Gastrocnemius medialis (tissue), 4 donors: ENCODE measurements around the gene ZPR1. TPM values are rescaled to one million over a fixed set of nuclear protein-coding genes. Genes with fewer than 3 reads are reported as not detected.
A peak's percentile ranks its signal among the peaks of the same experiment; 100 is the strongest.

Experiments
- ATAC-seq, 2 donors: fragments of 150-250 bp; one replicate each; pipeline ENCODE4 v1.9.1; 2016
- DNase-seq, 2 donors: peaks; one replicate each; pipeline ENCODE4 v3.0.0-alpha.2; 2019
- H3K27ac ChIP-seq, 4 donors: fragments of 200-600 bp; sonication (generic); 1 replicate in 1 of 4; 2 replicates in 3 of 4; pipeline ENCODE4 v1.5.1; 2016 to 2018; ENCODE audit warnings: mild to moderate bottlenecking in 2 of 4, moderate library complexity in 1 of 4
- H3K27me3 ChIP-seq, 3 donors: fragments of 200-600 bp; sonication (generic) in 2 of 3; 1 replicate in 1 of 3; 2 replicates in 2 of 3; pipeline versions ENCODE4 v1.5.1 to v1.6.0; 2016 to 2019; ENCODE audit warnings: mild to moderate bottlenecking in 1 of 3, moderate library complexity in 1 of 3
- H3K36me3 ChIP-seq, 2 donors: fragments of 200-600 bp; sonication (generic) in 1 of 2; one replicate each; pipeline ENCODE4 v1.5.1; 2017 to 2018
- H3K4me1 ChIP-seq, 2 donors: fragments of 200-600 bp; sonication (generic) in 1 of 2; one replicate each; pipeline ENCODE4 v1.5.1; 2016 to 2017; ENCODE audit warnings: mild to moderate bottlenecking in 2 of 2
- H3K4me3 ChIP-seq, 4 donors: fragments of 200-600 bp; sonication (generic) in 3 of 4; 1 replicate in 1 of 4; 2 replicates in 3 of 4; pipeline ENCODE4 v1.5.1; 2016 to 2019; ENCODE audit warnings: mild to moderate bottlenecking in 2 of 4
- H3K9me3 ChIP-seq, 3 donors: fragments of 200-600 bp; sonication (generic) in 2 of 3; 1 replicate in 1 of 3; 2 replicates in 2 of 3; pipeline ENCODE4 v1.5.1; 2016 to 2019
- CTCF ChIP-seq, 5 experiments: fragments of 450-650 bp in 3 of 5; fragments of 200-600 bp in 2 of 5; sonication (generic) in 2 of 5; IDR thresholded peaks in 4 of 5; conservative IDR thresholded peaks in 1 of 5; 1 replicate in 4 of 5; 2 replicates in 1 of 5; pipeline ENCODE4 v1.5.1; 2016 to 2019; ENCODE audit warnings: antibody characterized with exemption in 5 of 5, mild to moderate bottlenecking in 3 of 5, moderate library complexity in 3 of 5
- POLR2A ChIP-seq, 2 donors: fragments of 450-650 bp; IDR thresholded peaks; one replicate each; pipeline ENCODE4 v1.6.1; 2017; ENCODE audit warnings: antibody characterized with exemption in 2 of 2, mild to moderate bottlenecking in 2 of 2, moderate library complexity in 2 of 2
- in situ Hi-C, 4 donors: fragments of 200-750 bp; cut with MboI; loops; one replicate each; pipeline versions ENCODE4 v1.15.0 to v1.8.0; 2017; ENCODE audit warnings: low sequenced_read_pairs in 4 of 4
- intact Hi-C: fragments of 100-400 bp; cut with DNase I; formaldehyde crosslinking; loops from one replicate; pipeline ENCODE4 v1.15.1; 2023; ENCODE audit warnings: low total_unique reads
- total RNA-seq, 4 donors: library from RNA; depleted of rRNA; stranded (reverse); fragments of >200 nt; gene quantifications; one replicate each; pipeline versions ENCODE4 v1.1.0 to v1.2.3, GENCODE V29; 2016

ZPR1 gene
- total RNA-seq, 4 donors from 2014 or later, result 43.3 to 82.5 (median 56.9) TPM

DNA sequence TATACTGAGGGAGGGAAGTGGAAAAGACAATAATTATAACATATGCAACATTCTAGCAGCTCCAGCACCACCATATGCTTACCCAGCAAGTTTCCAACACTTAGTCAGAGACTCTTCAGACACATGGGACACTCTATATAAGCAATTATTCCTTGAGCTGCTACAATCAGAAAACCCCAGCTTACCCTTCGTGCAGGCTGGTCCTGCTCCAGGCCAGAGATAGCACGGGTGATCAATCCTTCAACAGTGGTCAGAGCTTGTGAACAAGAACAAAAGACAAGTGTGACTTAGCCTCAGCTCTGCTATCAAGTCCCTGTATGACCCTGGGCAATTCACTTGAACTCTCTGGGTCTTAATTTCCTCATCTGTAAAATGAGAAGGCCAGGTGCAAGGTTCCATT is 1.5 kb downstream of the ZPR1 start:
- in situ Hi-C loops, result loop anchor here in 2 of 4 donors (10.0 kb wide), 2 partner anchors 318 to 438 kb away; no protein-coding TSS in a partner anchor
- H3K4me3 ChIP-seq, result no peak overlapping the region
- intact Hi-C loops, result loop anchor here (2.0 to 5.0 kb wide), 2 partner anchors 14 to 541 kb away; partner anchors contain the start of genes BUD13 and CEP164
- TF ChIP-seq POLR2A (IDR thresholded peaks at IDR 0.05) (no peak), CTCF (IDR thresholded peaks at IDR 0.05 in 4 of 5, conservative IDR thresholded peaks at IDR 0.05 in 1 of 5) (no peak)
- H3K27me3 ChIP-seq, result no peaks in the 10 kb centered on the region
- H3K4me1 ChIP-seq, result peaks cover 13 to 15% of the 10 kb centered on the region in 2 donors
- H3K27ac ChIP-seq, result no peak overlapping the region
- no peaks in the 10 kb centered on the region for H3K9me3 ChIP-seq
- ATAC-seq (no peak), DNase-seq (no peak)
- peaks cover 5 to 56% of the 10 kb centered on the region in 2 donors for H3K36me3 ChIP-seq

GRCh38 chr11:116782728-116783127 is 5.1 kb downstream of the ZPR1 start:
- Histone ChIP-seq H3K27me3 (no peaks in the 10 kb centered on the region), H3K9me3 (no peaks in the 10 kb centered on the region), H3K27ac (no peak overlapping the region), H3K4me1 (peaks cover 9 to 11% of the 10 kb centered on the region in 2 donors), H3K4me3 (no peak overlapping the region), H3K36me3 (peaks cover 8 to 90% of the 10 kb centered on the region in 2 donors)
- TF ChIP-seq CTCF (IDR thresholded peaks at IDR 0.05 in 4 of 5, conservative IDR thresholded peaks at IDR 0.05 in 1 of 5) (no peak), POLR2A (IDR thresholded peaks at IDR 0.05) (no peak)
- intact Hi-C loops, result no loop called here
- in situ Hi-C loops, result loop anchor here in 2 of 4 donors (10.0 kb wide), 2 partner anchors 322 to 442 kb away; no protein-coding TSS in a partner anchor
- DNase-seq (no peak), ATAC-seq (no peak)

GRCh38 chr11:116778556-116778955 is 9.3 kb downstream of the ZPR1 start:
- Histone ChIP-seq H3K4me1 (peaks cover 3 to 4% of the 10 kb centered on the region in 2 donors), H3K27me3 (no peaks in the 10 kb centered on the region), H3K36me3 (peaks cover 3 to 58% of the 10 kb centered on the region in 2 donors), H3K27ac (no peak overlapping the region), H3K9me3 (no peaks in the 10 kb centered on the region), H3K4me3 (no peak overlapping the region)
- DNase-seq (no peak), ATAC-seq (no peak)
- no peak for TF ChIP-seq CTCF (IDR thresholded peaks at IDR 0.05 in 4 of 5, conservative IDR thresholded peaks at IDR 0.05 in 1 of 5)
- no peak for TF ChIP-seq POLR2A (IDR thresholded peaks at IDR 0.05)
- intact Hi-C loops, result no loop called here
- in situ Hi-C loops, result no loop called here

DNA sequence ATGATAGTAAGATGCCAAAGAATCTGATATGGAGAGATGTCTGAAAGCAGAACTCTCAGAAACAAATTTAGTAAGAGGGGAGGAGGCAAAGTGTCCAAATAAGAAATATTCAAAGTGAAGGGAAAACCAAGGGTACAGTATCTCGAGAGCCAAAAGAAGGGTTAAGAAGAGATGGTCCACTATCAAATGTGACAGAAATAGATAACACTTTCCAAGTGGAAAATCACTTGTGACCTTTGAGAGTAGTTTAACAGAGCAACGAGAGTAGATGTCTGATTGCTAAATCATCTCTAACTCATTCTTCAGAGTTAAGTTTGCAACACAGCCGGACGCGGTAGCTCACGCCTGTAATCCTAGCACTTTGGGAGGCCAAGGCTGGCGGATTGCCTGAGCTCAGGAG is 10.8 kb downstream of the ZPR1 start:
- DNase-seq, result no peak
- no peak for TF ChIP-seq POLR2A (IDR thresholded peaks at IDR 0.05)
- H3K9me3 ChIP-seq, result no peaks in the 10 kb centered on the region
- H3K4me1 ChIP-seq, result peaks cover 8 to 9% of the 10 kb centered on the region in 2 donors
- no peaks in the 10 kb centered on the region for H3K27me3 ChIP-seq
- no peak for ATAC-seq
- H3K27ac ChIP-seq, result peak overlapping the region in 2 of 4 donors; percentile 2 to 14
- H3K36me3 ChIP-seq, result peaks cover 3 to 43% of the 10 kb centered on the region in 2 donors
- intact Hi-C loops, result no loop called here
- in situ Hi-C loops, result no loop called here
- no peak overlapping the region for H3K4me3 ChIP-seq

- DNase-seq (no peak), ATAC-seq (no peak)
- in situ Hi-C loops (no loop called here), intact Hi-C loops (no loop called here)
- H3K9me3 ChIP-seq, result no peaks in the 10 kb centered on the region
- peaks cover 13 to 14% of the 10 kb centered on the region in 2 donors for H3K4me1 ChIP-seq
- H3K27me3 ChIP-seq, result no peaks in the 10 kb centered on the region
- H3K36me3 ChIP-seq, result peaks cover 3 to 38% of the 10 kb centered on the region in 2 donors
- H3K4me3 ChIP-seq, result no peak overlapping the region
- peak overlapping the region in 1 of 4 donors; percentile 14 for H3K27ac ChIP-seq
- no peak for TF ChIP-seq POLR2A (IDR thresholded peaks at IDR 0.05)
- no peak for TF ChIP-seq CTCF (IDR thresholded peaks at IDR 0.05 in 4 of 5, conservative IDR thresholded peaks at IDR 0.05 in 1 of 5)
These were observed 11.3 kb downstream of the ZPR1 start for GRCh38 chr11:116776522-116776984.
